Esophagus squamous epithelium (tissue), 5 donors: ENCODE results near the gene C17orf67. TPM values are rescaled to one million over a fixed set of nuclear protein-coding genes. Genes with fewer than 3 reads are reported as not detected.

Source experiments
- DNase-seq: peaks from one replicate; lab custom pipeline; 2025; lab: John Stamatoyannopoulos, UW
- H3K27ac ChIP-seq, 4 donors: fragments of 200-600 bp; sonication (generic); one replicate each; pipeline ENCODE4 v1.5.1; 2016 to 2019; ENCODE audit warnings: mild to moderate bottlenecking in 1 of 4
- H3K27me3 ChIP-seq, 4 donors: fragments of 200-600 bp; sonication (generic); 1 replicate in 3 of 4; 2 replicates in 1 of 4; pipeline versions ENCODE4 v1.5.1 to v1.6.0; 2017 to 2021; ENCODE audit warnings: antibody characterized with exemption in 1 of 4
- H3K36me3 ChIP-seq, 3 donors: fragments of 200-600 bp; sonication (generic); one replicate each; pipeline ENCODE4 v1.5.1; 2016 to 2019
- H3K4me1 ChIP-seq, 3 donors: fragments of 200-600 bp; sonication (generic); one replicate each; pipeline ENCODE4 v1.5.1; 2017 to 2019
- H3K4me3 ChIP-seq, 4 donors: fragments of 200-600 bp; sonication (generic); 1 replicate in 3 of 4; 2 replicates in 1 of 4; pipeline ENCODE4 v1.5.1; 2016 to 2019; ENCODE audit warnings: mild to moderate bottlenecking in 2 of 4, moderate library complexity in 1 of 4
- H3K9me3 ChIP-seq, 3 donors: fragments of 200-600 bp; sonication (generic); one replicate each; pipeline ENCODE4 v1.5.1; 2016 to 2019
- POLR2A ChIP-seq, 4 donors: fragments of 450-650 bp; IDR thresholded peaks; one replicate each; pipeline ENCODE4 v1.6.1; 2017; ENCODE audit warnings: antibody characterized with exemption in 4 of 4, mild to moderate bottlenecking in 4 of 4, moderate library complexity in 3 of 4
- WGBS, 2 donors: methylation state at CpG; one replicate each; pipeline ENCODE4 v1.1.5; 2018; 5-methylcytosine and 5-hydroxymethylcytosine counted together
- intact Hi-C: fragments of 100-400 bp; cut with DNase I; formaldehyde crosslinking; loops from one replicate; pipeline ENCODE4 v1.15.0; 2022
- total RNA-seq, 4 donors: library from RNA; depleted of rRNA; stranded (reverse); fragments of >200 nt; gene quantifications; one replicate each; pipeline ENCODE4 v1.1.0, GENCODE V29; 2016
- TF ChIP-seq, protein P1 (sequence below), 6 experiments: fragments of 450-650 bp in 4 of 6; fragments of 200-600 bp in 2 of 6; sonication (generic) in 2 of 6; IDR thresholded peaks; one replicate each; pipeline ENCODE4 v1.5.1; 2016 to 2019; ENCODE audit warnings: antibody characterized with exemption in 6 of 6, mild to moderate bottlenecking in 4 of 6, moderate library complexity in 4 of 6
- donor health status: DM: yes; HTN: yes; CAD: no.

The C17orf67 gene
- total RNA-seq, 4 donors from 2014 or later = 0.27 to 1.7 (median 0.53) TPM

DNA sequence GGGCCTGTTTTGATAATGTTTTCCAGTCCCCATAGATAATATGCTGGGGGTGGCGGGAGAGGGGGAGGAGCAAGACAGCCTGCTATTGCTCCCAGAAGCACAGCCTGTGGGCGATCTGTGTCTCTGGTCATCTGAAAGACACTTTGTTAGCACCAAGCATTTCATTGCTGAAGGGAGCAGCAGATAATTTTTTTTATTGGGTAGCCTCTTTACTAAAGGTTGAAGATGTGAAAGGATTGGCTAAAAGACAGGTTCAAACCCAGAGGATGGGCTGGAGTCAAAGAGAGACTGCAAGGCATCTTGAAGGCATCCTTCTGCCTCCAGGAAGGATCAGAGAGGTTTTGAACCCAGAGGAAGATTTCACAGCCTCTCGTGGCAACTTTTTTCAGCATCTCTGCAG is 60.6 kb downstream of the C17orf67 start:
- Histone ChIP-seq H3K9me3 (no peaks in the 10 kb centered on the region), H3K4me1 (no peaks in the 10 kb centered on the region), H3K27ac (no peak overlapping the region), H3K36me3 (no peaks in the 10 kb centered on the region), H3K27me3 (peaks cover 0 to 25% (median 0%) of the 10 kb centered on the region in 4 donors), H3K4me3 (no peak overlapping the region)
- no peak for DNase-seq
- WGBS, 2 donors = 82 to 85% methylated on average over 3 of the region's 3 CpGs
- intact Hi-C loops = no loop called here
- TF ChIP-seq POLR2A (IDR thresholded peaks at IDR 0.05) = no peak
- TF ChIP-seq, protein P1, sequence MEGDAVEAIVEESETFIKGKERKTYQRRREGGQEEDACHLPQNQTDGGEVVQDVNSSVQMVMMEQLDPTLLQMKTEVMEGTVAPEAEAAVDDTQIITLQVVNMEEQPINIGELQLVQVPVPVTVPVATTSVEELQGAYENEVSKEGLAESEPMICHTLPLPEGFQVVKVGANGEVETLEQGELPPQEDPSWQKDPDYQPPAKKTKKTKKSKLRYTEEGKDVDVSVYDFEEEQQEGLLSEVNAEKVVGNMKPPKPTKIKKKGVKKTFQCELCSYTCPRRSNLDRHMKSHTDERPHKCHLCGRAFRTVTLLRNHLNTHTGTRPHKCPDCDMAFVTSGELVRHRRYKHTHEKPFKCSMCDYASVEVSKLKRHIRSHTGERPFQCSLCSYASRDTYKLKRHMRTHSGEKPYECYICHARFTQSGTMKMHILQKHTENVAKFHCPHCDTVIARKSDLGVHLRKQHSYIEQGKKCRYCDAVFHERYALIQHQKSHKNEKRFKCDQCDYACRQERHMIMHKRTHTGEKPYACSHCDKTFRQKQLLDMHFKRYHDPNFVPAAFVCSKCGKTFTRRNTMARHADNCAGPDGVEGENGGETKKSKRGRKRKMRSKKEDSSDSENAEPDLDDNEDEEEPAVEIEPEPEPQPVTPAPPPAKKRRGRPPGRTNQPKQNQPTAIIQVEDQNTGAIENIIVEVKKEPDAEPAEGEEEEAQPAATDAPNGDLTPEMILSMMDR (IDR thresholded peaks at IDR 0.05) = no peak

DNA sequence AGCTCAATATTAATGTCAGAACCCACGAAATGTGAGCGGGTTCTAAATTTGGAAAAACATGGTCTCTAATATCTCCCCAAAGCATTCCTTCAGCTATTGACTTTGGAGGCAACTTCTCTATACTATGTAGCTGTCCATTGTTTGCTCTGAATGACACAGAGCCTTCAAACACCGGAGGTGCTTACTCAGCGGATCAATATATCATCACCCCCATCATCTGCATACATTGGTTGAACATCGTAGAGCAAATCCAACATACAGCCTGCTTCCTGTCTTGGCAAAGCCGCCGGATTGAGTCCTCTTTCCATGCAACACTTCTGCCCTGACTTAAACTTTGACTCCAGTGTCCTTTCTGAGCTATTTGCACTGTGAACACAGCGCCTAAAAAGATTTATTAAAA is 61.3 kb downstream of the C17orf67 start:
- H3K27me3 ChIP-seq = peaks cover 0 to 25% (median 0%) of the 10 kb centered on the region in 4 donors
- WGBS, 2 donors = 57 to 60% methylated on average over 7 to 8 of the region's 8 CpGs
- no peak overlapping the region for H3K4me3 ChIP-seq
- no peak for DNase-seq
- no peaks in the 10 kb centered on the region for H3K4me1 ChIP-seq
- no peaks in the 10 kb centered on the region for H3K36me3 ChIP-seq
- H3K9me3 ChIP-seq = no peaks in the 10 kb centered on the region
- no peak for TF ChIP-seq POLR2A (IDR thresholded peaks at IDR 0.05)
- TF ChIP-seq, protein P1 (IDR thresholded peaks at IDR 0.05) = no peak
- H3K27ac ChIP-seq = no peak overlapping the region
- intact Hi-C loops = no loop called here

- no peak for DNase-seq
- WGBS, 2 donors = 73 to 85% methylated on average over 4 of the region's 4 CpGs
- Histone ChIP-seq H3K36me3 (no peaks in the 10 kb centered on the region), H3K27me3 (peaks cover 0 to 22% (median 0%) of the 10 kb centered on the region in 4 donors), H3K4me3 (no peak overlapping the region), H3K4me1 (no peaks in the 10 kb centered on the region), H3K27ac (no peak overlapping the region), H3K9me3 (no peaks in the 10 kb centered on the region)
- intact Hi-C loops = no loop called here
- TF ChIP-seq, protein P1 (IDR thresholded peaks at IDR 0.05) = no peak
- TF ChIP-seq POLR2A (IDR thresholded peaks at IDR 0.05) = no peak
Measured at GRCh38 chr17:56771975-56772374, 61.7 kb downstream of the C17orf67 start.

DNA sequence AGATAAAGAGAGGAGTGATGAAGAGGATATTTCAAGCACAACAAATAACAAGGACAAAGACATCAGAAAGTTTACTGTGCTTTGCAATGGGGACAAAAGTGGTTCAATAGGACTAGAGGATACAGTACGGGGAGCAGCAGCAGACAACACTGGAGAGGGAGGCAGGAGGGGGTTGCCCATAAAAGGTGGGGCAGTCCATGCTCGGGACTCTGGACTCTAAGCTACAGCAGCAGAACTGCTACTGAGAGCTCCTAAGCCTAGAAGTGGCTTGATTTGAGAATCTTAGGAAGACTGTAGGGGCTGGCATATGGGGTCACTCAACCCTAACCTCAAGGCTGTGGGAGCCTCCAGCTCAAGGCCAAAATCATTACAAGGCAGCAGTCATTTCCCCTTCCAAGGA is 62.2 kb downstream of the C17orf67 start:
- Histone ChIP-seq H3K4me1 (no peaks in the 10 kb centered on the region), H3K9me3 (no peaks in the 10 kb centered on the region), H3K27me3 (peaks cover 0 to 18% (median 0%) of the 10 kb centered on the region in 4 donors), H3K27ac (no peak overlapping the region), H3K36me3 (no peaks in the 10 kb centered on the region), H3K4me3 (no peak overlapping the region)
- intact Hi-C loops = no loop called here
- no peak for DNase-seq
- TF ChIP-seq POLR2A (IDR thresholded peaks at IDR 0.05) = no peak
- TF ChIP-seq, protein P1 (IDR thresholded peaks at IDR 0.05) = no peak
- 77 to 78% methylated on average over 2 of the region's 2 CpGs for WGBS, 2 donors

DNA sequence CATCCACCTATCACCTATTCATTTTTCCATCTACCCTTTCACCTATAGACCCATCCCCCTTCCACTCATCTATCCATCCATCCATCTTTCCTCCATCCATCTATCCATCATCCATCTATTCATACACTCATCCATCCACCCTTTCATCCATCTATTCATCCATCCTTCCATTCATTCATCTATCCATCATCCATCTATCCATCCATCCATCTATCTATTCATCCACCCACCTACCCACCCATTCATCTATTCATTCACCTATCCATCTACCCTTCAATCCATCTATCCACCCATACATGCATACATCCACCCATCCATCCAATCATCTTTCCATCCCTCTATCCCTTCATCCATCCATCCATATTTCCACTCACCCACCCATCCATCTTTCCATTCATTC is 63.3 kb downstream of the C17orf67 start:
- no peak for TF ChIP-seq POLR2A (IDR thresholded peaks at IDR 0.05)
- TF ChIP-seq, protein P1 (IDR thresholded peaks at IDR 0.05) = no peak
- intact Hi-C loops = no loop called here
- H3K27ac ChIP-seq = no peak overlapping the region
- H3K27me3 ChIP-seq = peaks cover 0 to 22% (median 0%) of the 10 kb centered on the region in 4 donors
- no peak overlapping the region for H3K4me3 ChIP-seq
- DNase-seq = no peak
- H3K36me3 ChIP-seq = no peaks in the 10 kb centered on the region
- H3K4me1 ChIP-seq = no peaks in the 10 kb centered on the region
- H3K9me3 ChIP-seq = no peaks in the 10 kb centered on the region
